KOPT-K1 (cell line): Measurements from ENCODE around the gene OR51B6.
"Not testable (repeated sequence)": the region's sequence is repeated elsewhere in the genome, so short reads cannot be mapped to it uniquely, and the experiment has no call there.

ENCODE experiments used
- H3K27ac ChIP-seq: fragments of 200-600 bp; sonication (generic); 2 replicates; pipeline ENCODE4 v1.5.1; 2016; ENCODE audit warnings: antibody characterized with exemption, mild to moderate bottlenecking, low read depth, low read length; ENCODE audit not compliant: poor library complexity, severe bottlenecking
- H3K36me3 ChIP-seq: fragments of 200-600 bp; sonication (generic); 2 replicates; pipeline ENCODE4 v1.5.1; 2017; ENCODE audit warnings: antibody characterized with exemption, mild to moderate bottlenecking, low read length, moderate library complexity; ENCODE audit not compliant: insufficient read depth
- H3K9me3 ChIP-seq: fragments of 200-600 bp; sonication (generic); 2 replicates; pipeline ENCODE4 v1.5.1; 2017; ENCODE audit warnings: antibody characterized with exemption, low read length, mild to moderate bottlenecking; ENCODE audit not compliant: insufficient read depth, poor library complexity, severe bottlenecking

OR51B6 gene

GRCh38 chr11:5345831-5346230 is 5.5 kb upstream of the OR51B6 start:
- no peaks in the 10 kb centered on the region for H3K9me3 ChIP-seq
- H3K27ac ChIP-seq = no peak overlapping the region
- H3K36me3 ChIP-seq = no peaks in the 10 kb centered on the region

GRCh38 chr11:5348551-5349194 is 2.6 kb upstream of the OR51B6 start:
- no peaks in the 10 kb centered on the region for H3K9me3 ChIP-seq
- no peaks in the 10 kb centered on the region for H3K36me3 ChIP-seq
- no peak overlapping the region for H3K27ac ChIP-seq

GRCh38 chr11:5349550-5349949 is 1.8 kb upstream of the OR51B6 start:
- no peaks in the 10 kb centered on the region for H3K36me3 ChIP-seq
- no peak overlapping the region for H3K27ac ChIP-seq
- no peaks in the 10 kb centered on the region for H3K9me3 ChIP-seq

GRCh38 chr11:5356031-5356430 is 4.7 kb downstream of the OR51B6 start:
- H3K27ac ChIP-seq, H3K9me3 ChIP-seq: not testable (repeated sequence)

GRCh38 chr11:5362017-5362625 is 10.8 kb downstream of the OR51B6 start:
- H3K27ac ChIP-seq = no peak overlapping the region
- H3K9me3 ChIP-seq = no peaks in the 10 kb centered on the region

More at GRCh38 chr11:5356031-5356430, 4.7 kb downstream of the OR51B6 start:
- H3K36me3 ChIP-seq = not testable (repeated sequence)

GRCh38 chr11:5363679-5364078 is 12.4 kb downstream of the OR51B6 start:
- no peaks in the 10 kb centered on the region for H3K36me3 ChIP-seq
- no peak overlapping the region for H3K27ac ChIP-seq
- no peaks in the 10 kb centered on the region for H3K9me3 ChIP-seq

More at GRCh38 chr11:5362017-5362625, 10.8 kb downstream of the OR51B6 start:
- H3K36me3 ChIP-seq = no peaks in the 10 kb centered on the region

GRCh38 chr11:5364214-5364613 is 12.9 kb downstream of the OR51B6 start:
- H3K36me3 ChIP-seq = no peaks in the 10 kb centered on the region
- H3K9me3 ChIP-seq = no peaks in the 10 kb centered on the region
- no peak overlapping the region for H3K27ac ChIP-seq

- H3K27ac ChIP-seq, H3K36me3 ChIP-seq, H3K9me3 ChIP-seq: not testable (repeated sequence)
These were observed 15.1 kb downstream of the OR51B6 start for GRCh38 chr11:5366365-5366764.

GRCh38 chr11:5366856-5367255 is 15.5 kb downstream of the OR51B6 start:
- Histone ChIP-seq H3K36me3 (no peaks in the 10 kb centered on the region), H3K9me3 (no peaks in the 10 kb centered on the region), H3K27ac (no peak overlapping the region)

GRCh38 chr11:5367448-5368074 is 16.3 kb downstream of the OR51B6 start:
- Histone ChIP-seq H3K27ac (no peak overlapping the region), H3K9me3 (no peaks in the 10 kb centered on the region), H3K36me3 (no peaks in the 10 kb centered on the region)

- H3K27ac ChIP-seq = no peak overlapping the region
- H3K9me3 ChIP-seq = no peaks in the 10 kb centered on the region
- H3K36me3 ChIP-seq = no peaks in the 10 kb centered on the region
These were observed 17.3 kb downstream of the OR51B6 start for GRCh38 chr11:5368502-5369043.

GRCh38 chr11:5369789-5370188 is 18.5 kb downstream of the OR51B6 start:
- no peaks in the 10 kb centered on the region for H3K36me3 ChIP-seq
- H3K9me3 ChIP-seq = no peaks in the 10 kb centered on the region
- no peak overlapping the region for H3K27ac ChIP-seq

- Histone ChIP-seq H3K9me3 (no peaks in the 10 kb centered on the region), H3K36me3 (no peaks in the 10 kb centered on the region), H3K27ac (no peak overlapping the region)
These were observed 29.5 kb downstream of the OR51B6 start for GRCh38 chr11:5380740-5381342.

GRCh38 chr11:5383576-5383975 is 32.3 kb downstream of the OR51B6 start, which contains the start of gene OR51M1:
Gene OR51M1 (plus strand): TSS chr11:5383812. CDS start chr11:5389399, 5,587 bp downstream.
- H3K9me3 ChIP-seq = no peaks in the 10 kb centered on the region
- H3K36me3 ChIP-seq = no peaks in the 10 kb centered on the region
- no peak within 1 kb of the TSS for H3K27ac ChIP-seq

- Histone ChIP-seq H3K9me3 (no peaks in the 10 kb centered on the region), H3K27ac (no peak overlapping the region), H3K36me3 (no peaks in the 10 kb centered on the region)
These were observed 33.0 kb downstream of the OR51B6 start for GRCh38 chr11:5384335-5384734.
